Endodermal cell (in vitro differentiated cells): Measurements from ENCODE around the gene NBEAL1. TPM values are rescaled to one million over a fixed set of nuclear protein-coding genes. Genes with fewer than 3 reads are reported as not detected.
A peak's percentile ranks its signal among the peaks of the same experiment; 100 is the strongest.
"Not testable (repeated sequence)": the region's sequence is repeated elsewhere in the genome, so short reads cannot be mapped to it uniquely, and the experiment has no call there.

Experiments used
- DNase-seq: peaks from one replicate; pipeline ENCODE4 v3.0.0-alpha.2; 2017
- H3K27ac ChIP-seq: 2 replicates; pipeline ENCODE4 v1.5.1; 2013; ENCODE audit warnings: mild to moderate bottlenecking, low read depth, low read length, moderate library complexity
- H3K27me3 ChIP-seq: 2 replicates; pipeline ENCODE4 v1.6.1; 2013; ENCODE audit warnings: mild to moderate bottlenecking, low read length, moderate library complexity; ENCODE audit not compliant: insufficient read depth, control insufficient read depth, poor library complexity, severe bottlenecking
- H3K36me3 ChIP-seq: 2 replicates; pipeline ENCODE4 v1.7.0; 2013; ENCODE audit warnings: mild to moderate bottlenecking, low read length, moderate library complexity; ENCODE audit not compliant: control insufficient read depth, insufficient read depth
- H3K4me1 ChIP-seq: one replicate; pipeline ENCODE4 v1.7.0; 2013; ENCODE audit warnings: low read length; ENCODE audit not compliant: control insufficient read depth, insufficient read depth
- H3K4me3 ChIP-seq: 2 replicates; pipeline ENCODE4 v1.5.1; 2013; ENCODE audit warnings: mild to moderate bottlenecking, low read length, moderate library complexity
- H3K9ac ChIP-seq: 2 replicates; pipeline ENCODE4 v1.6.1; 2013; ENCODE audit warnings: mild to moderate bottlenecking, low read length, moderate library complexity; ENCODE audit not compliant: poor library complexity, severe bottlenecking; ENCODE audit errors: extremely low read depth
- H3K9me3 ChIP-seq: 2 replicates; pipeline ENCODE4 v1.6.1; 2013; ENCODE audit warnings: mild to moderate bottlenecking, low read length, moderate library complexity; ENCODE audit not compliant: control insufficient read depth
- H3K27ac Mint-ChIP-seq: 2 replicates; pipeline ENCODE4 v1.8.0; 2020; ENCODE audit warnings: mixed read lengths
- H3K27me3 Mint-ChIP-seq: 2 replicates; pipeline ENCODE4 v1.8.0; 2021; ENCODE audit warnings: mild to moderate bottlenecking, mixed read lengths; ENCODE audit not compliant: insufficient read depth
- H3K36me3 Mint-ChIP-seq: 2 replicates; pipeline ENCODE4 v1.8.0; 2020; ENCODE audit warnings: low read depth, mixed read lengths
- H3K4me1 Mint-ChIP-seq: 2 replicates; pipeline ENCODE4 v1.8.0; 2020; ENCODE audit warnings: mixed read lengths
- H3K4me3 Mint-ChIP-seq: 2 replicates; pipeline ENCODE4 v1.8.0; 2020; ENCODE audit warnings: mild to moderate bottlenecking, moderate library complexity, mixed read lengths
- H3K9me3 Mint-ChIP-seq: 2 replicates; pipeline ENCODE4 v1.8.0; 2020; ENCODE audit warnings: mild to moderate bottlenecking, mixed read lengths
- WGBS, 2 experiments: methylation state at CpG; one replicate each; pipeline versions ENCODE4 v1.1.5 to v1.1.7; 2013; ENCODE audit warnings: missing lambda C conversion rate in 2 of 2, mixed read lengths in 1 of 2; ENCODE audit not compliant: insufficient coverage in 1 of 2, insufficient read length in 1 of 2; 5-methylcytosine and 5-hydroxymethylcytosine counted together
- total RNA-seq, 2 donors: library from RNA; stranded (reverse); fragmentation: NEBNext Ultra II Directional in 1 of 2; extraction: Animal tissue kit (Norgen Biotek cat#: 25700) in 1 of 2; gene quantifications; 2 replicates in 1 of 2; 3 replicates in 1 of 2; pipeline ENCODE4 v1.2.1, GENCODE V29; 2021
- TF ChIP-seq, protein P1 (sequence below): fragments of 200-600 bp; sonication (generic); conservative IDR thresholded peaks from 2 replicates; pipeline ENCODE4 v1.5.0; 2021; ENCODE audit warnings: antibody characterized with exemption, mild to moderate bottlenecking

The NBEAL1 gene
- total RNA-seq, 2 donors from 2014 or later = 18.2 to 20.1 TPM

DNA sequence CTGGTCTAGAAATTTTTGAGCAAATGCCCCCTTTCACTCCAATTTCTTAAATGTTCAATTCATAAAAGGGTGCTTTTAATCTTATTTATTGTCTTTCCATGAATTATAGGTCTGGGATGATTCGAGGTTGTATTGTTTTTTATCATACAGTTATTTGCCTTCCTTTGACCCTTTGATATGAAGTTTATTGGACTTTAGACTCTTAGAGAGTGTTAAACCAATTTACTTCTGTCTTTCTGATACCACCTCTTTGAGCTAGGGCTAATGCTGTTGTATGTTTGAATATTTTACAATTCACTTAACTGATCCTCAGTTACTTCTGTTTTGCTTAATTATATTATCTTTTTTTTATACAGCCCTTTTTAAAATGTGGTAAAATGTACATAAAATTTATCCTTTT lies 134.5 kb downstream of the NBEAL1 start:
- Histone ChIP-seq H3K27me3 (no peaks in the 10 kb centered on the region), H3K4me1 (peaks cover 6% of the 10 kb centered on the region), H3K9ac (no peak overlapping the region), H3K27ac (no peak overlapping the region), H3K9me3 (peaks cover 5% of the 10 kb centered on the region), H3K4me3 (no peak overlapping the region), H3K36me3 (peaks cover 40% of the 10 kb centered on the region)
- Mint-ChIP-seq H3K4me3 (no peak overlapping the region), H3K4me1 (peaks cover 5% of the 10 kb centered on the region), H3K9me3 (no peaks in the 10 kb centered on the region), H3K36me3 (peaks cover 37% of the 10 kb centered on the region), H3K27me3 (no peaks in the 10 kb centered on the region), H3K27ac (no peak overlapping the region)
- no peak for DNase-seq
- TF ChIP-seq, protein P1, sequence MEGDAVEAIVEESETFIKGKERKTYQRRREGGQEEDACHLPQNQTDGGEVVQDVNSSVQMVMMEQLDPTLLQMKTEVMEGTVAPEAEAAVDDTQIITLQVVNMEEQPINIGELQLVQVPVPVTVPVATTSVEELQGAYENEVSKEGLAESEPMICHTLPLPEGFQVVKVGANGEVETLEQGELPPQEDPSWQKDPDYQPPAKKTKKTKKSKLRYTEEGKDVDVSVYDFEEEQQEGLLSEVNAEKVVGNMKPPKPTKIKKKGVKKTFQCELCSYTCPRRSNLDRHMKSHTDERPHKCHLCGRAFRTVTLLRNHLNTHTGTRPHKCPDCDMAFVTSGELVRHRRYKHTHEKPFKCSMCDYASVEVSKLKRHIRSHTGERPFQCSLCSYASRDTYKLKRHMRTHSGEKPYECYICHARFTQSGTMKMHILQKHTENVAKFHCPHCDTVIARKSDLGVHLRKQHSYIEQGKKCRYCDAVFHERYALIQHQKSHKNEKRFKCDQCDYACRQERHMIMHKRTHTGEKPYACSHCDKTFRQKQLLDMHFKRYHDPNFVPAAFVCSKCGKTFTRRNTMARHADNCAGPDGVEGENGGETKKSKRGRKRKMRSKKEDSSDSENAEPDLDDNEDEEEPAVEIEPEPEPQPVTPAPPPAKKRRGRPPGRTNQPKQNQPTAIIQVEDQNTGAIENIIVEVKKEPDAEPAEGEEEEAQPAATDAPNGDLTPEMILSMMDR = no peak
- WGBS, 2 experiments = 86% methylated on average over 1 of the region's 1 CpG; no CpG with 5 or more reads in 1 of the 2 experiments

DNA sequence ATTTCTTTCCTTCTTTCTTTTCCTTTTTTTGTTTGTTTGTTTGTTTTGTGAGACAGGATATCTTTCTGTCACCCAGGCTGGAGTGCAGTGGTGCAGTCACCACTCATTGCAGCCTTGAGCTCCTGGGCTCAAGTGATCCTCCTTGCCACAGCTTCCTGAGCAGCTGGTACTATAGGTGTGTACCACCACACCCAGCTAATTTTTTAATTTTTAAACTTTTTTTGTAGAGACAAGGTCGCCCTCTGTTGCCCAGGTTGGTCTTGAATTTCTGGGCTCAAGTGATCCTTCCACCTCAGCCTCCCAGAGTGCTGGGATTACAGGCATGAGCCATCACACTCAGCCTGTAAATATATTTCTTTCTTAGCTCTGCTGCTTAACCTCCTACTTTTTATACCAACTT lies 140.7 kb downstream of the NBEAL1 start:
- Mint-ChIP-seq H3K4me1 (peaks cover 2% of the 10 kb centered on the region), H3K27me3 (no peaks in the 10 kb centered on the region)

DNA sequence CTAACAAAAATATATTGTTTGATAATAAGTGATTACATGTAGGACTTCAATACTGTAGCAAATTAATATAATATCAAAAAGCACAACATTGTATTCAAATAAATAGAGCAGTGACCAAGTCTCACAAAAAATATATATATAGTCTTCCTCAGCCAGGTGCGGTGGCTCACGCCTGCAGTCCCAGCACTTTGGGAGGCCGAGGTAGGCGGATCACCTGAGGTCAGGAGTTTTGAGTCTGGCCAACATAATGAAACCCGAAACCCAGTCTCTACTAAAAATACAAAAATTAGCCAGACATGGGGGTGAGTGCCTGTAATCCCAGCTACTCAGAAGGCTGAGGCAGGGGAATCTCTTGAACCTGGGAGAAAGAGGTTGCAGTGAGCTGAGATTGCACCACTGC lies 148.0 kb downstream of the NBEAL1 start:
- not testable (repeated sequence) for H3K9me3 Mint-ChIP-seq, H3K4me1 ChIP-seq, DNase-seq, H3K27ac ChIP-seq, H3K4me1 Mint-ChIP-seq, H3K27me3 Mint-ChIP-seq, H3K9me3 ChIP-seq, H3K27ac Mint-ChIP-seq, H3K4me3 Mint-ChIP-seq, H3K27me3 ChIP-seq, H3K9ac ChIP-seq, H3K4me3 ChIP-seq
- peaks cover 53% of the 10 kb centered on the region for H3K36me3 Mint-ChIP-seq
- WGBS, 2 experiments = 86 to 100% methylated on average over 3 to 5 of the region's 5 CpGs
- H3K36me3 ChIP-seq = peaks cover 52% of the 10 kb centered on the region

More for the DNA sequence above, 140.7 kb downstream of the NBEAL1 start:
- no peaks in the 10 kb centered on the region for H3K4me1 ChIP-seq
- H3K36me3 ChIP-seq = peaks cover 50% of the 10 kb centered on the region
- TF ChIP-seq, protein P1 = peak; percentile 54
- peak; percentile 49 for DNase-seq
- Mint-ChIP-seq H3K9me3 (no peaks in the 10 kb centered on the region), H3K27ac (no peak overlapping the region), H3K4me3 (no peak overlapping the region), H3K36me3 (peaks cover 40% of the 10 kb centered on the region)
- H3K27me3 ChIP-seq = no peaks in the 10 kb centered on the region
- no peak overlapping the region for H3K4me3 ChIP-seq
- WGBS, 2 experiments = 56 to 67% methylated on average over 1 of the region's 1 CpG
- no peak overlapping the region for H3K27ac ChIP-seq
- H3K9ac ChIP-seq = no peak overlapping the region
- H3K9me3 ChIP-seq = no peaks in the 10 kb centered on the region

DNA sequence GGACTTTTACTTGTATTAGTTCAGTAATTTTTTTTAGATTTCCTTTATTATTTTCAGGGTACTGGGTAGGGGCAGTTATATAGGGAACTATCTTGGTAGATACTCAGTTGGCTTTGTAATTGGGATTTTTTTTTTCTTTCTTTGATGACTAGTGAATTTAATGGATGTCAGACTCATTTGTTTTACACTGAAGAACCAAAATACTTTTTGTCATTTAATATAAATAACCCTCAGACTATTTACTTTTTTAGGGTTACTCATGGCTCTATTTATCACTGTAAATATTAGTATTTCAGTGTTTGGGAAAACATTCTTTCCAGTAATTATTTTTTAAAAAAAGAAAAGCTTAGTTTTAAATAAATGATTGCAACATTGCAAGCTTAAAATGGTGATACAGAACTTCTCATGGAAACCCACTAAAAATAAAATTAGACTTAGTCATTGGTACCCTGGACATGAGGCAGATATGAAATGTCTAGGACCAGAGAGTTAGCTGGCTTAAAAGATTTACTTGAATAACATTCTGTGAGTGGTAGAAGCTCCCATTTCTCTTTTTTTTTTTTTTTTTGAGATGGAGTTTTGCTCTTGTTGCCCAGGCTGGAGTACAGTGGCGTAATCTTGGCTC lies 149.7 kb downstream of the NBEAL1 start:
- Mint-ChIP-seq H3K36me3 (peaks cover 40% of the 10 kb centered on the region), H3K9me3 (peaks cover 3% of the 10 kb centered on the region), H3K4me3 (no peak overlapping the region), H3K27me3 (no peaks in the 10 kb centered on the region), H3K27ac (no peak overlapping the region), H3K4me1 (no peaks in the 10 kb centered on the region)
- 97% methylated on average over 1 of the region's 1 CpG; no CpG with 5 or more reads in 1 of the 2 experiments for WGBS, 2 experiments
- Histone ChIP-seq H3K27me3 (no peaks in the 10 kb centered on the region), H3K4me3 (no peak overlapping the region), H3K9ac (no peak overlapping the region), H3K27ac (no peak overlapping the region), H3K36me3 (peaks cover 37% of the 10 kb centered on the region), H3K9me3 (no peaks in the 10 kb centered on the region), H3K4me1 (no peaks in the 10 kb centered on the region)
- no peak for DNase-seq
- TF ChIP-seq, protein P1 = no peak
